LNCaP clone FGC (cell line): ENCODE measurements around the gene OPN4.

Source experiments
- DNase-seq: peaks from one replicate; pipeline ENCODE4 v3.0.0-alpha.2; 2011; ENCODE audit warnings: low read depth
- H3K4me3 ChIP-seq: 2 replicates; pipeline ENCODE4 v1.5.1; 2011; ENCODE audit warnings: mild to moderate bottlenecking, low read depth, low read length, control low read depth
- TF ChIP-seq, protein P1 (sequence below): IDR thresholded peaks from 2 replicates; pipeline ENCODE4 v1.5.1; 2012; ENCODE audit warnings: mild to moderate bottlenecking; ENCODE audit not compliant: control insufficient read depth, insufficient read depth; ENCODE audit errors: extremely low read depth

OPN4 gene

DNA sequence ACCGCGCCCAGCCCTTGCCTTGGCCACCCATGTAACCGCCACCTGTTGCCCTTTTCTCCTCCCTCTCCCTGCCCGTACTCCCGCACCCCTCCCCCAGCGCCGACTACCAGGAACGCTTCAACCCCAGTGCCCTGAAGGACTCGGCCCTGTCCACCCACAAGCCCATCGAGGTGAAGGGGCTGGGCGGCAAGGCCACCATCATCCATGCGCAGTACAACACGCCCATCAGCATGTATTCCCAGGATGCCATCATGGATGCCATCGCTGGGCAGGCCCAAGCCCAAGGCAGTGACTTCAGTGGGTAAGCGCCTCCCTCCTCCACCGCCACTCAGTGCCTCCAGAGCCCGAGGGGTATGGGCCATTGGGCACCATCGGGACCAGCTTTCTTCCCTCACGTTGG lies 32.6 kb downstream of the OPN4 start:
- no peak overlapping the region for H3K4me3 ChIP-seq
- TF ChIP-seq, protein P1, sequence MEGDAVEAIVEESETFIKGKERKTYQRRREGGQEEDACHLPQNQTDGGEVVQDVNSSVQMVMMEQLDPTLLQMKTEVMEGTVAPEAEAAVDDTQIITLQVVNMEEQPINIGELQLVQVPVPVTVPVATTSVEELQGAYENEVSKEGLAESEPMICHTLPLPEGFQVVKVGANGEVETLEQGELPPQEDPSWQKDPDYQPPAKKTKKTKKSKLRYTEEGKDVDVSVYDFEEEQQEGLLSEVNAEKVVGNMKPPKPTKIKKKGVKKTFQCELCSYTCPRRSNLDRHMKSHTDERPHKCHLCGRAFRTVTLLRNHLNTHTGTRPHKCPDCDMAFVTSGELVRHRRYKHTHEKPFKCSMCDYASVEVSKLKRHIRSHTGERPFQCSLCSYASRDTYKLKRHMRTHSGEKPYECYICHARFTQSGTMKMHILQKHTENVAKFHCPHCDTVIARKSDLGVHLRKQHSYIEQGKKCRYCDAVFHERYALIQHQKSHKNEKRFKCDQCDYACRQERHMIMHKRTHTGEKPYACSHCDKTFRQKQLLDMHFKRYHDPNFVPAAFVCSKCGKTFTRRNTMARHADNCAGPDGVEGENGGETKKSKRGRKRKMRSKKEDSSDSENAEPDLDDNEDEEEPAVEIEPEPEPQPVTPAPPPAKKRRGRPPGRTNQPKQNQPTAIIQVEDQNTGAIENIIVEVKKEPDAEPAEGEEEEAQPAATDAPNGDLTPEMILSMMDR: no peak
- DNase-seq: no peak

DNA sequence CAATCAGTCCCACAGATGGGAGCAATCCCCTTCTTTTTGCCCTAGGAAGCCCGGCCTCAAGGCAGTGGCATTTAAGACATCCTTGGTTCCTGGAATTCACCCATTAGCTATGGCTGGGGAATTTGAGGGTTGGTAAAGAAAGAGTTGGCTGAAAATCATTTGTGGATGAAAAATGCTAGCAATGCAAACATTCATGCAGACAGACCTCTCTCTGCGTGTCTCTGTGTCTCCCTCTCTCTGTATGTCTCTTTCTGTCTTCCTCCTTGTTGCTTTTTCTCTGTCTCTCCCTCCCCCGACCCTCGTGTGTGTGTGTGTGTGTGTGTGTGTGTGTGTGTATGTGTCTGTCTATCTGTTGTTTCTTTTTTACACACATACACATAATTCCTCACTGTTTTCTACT lies 33.4 kb downstream of the OPN4 start:
- H3K4me3 ChIP-seq: no peak overlapping the region
- TF ChIP-seq, protein P1: no peak
- no peak for DNase-seq

DNA sequence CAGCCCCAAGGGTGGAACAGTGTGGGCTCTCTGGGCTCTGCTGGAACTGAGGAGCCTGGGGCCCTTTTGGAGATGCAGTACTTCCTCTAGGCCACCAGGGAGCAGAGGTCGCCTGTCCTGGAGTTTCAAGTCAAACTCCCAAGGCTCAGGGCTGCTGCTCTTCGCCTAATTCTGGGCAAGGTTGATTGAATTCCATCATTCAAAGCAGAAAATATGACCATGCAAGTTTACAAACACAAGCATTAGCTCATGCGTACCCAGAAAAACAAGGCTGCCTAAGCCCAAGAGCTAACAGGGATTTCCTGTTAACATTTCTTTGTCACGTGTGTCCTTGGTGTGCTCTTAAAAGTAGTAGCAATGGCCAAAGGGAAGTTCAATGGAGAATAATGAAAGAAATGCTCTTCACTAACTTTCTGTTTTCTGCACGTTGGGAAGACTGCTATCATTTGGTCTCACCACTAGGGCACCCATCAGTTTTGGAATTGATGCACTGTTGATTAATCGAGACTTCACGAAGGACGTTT lies 34.1 kb downstream of the OPN4 start:
- TF ChIP-seq, protein P1: peak; percentile 60
- DNase-seq: no peak
- H3K4me3 ChIP-seq: no peak overlapping the region

DNA sequence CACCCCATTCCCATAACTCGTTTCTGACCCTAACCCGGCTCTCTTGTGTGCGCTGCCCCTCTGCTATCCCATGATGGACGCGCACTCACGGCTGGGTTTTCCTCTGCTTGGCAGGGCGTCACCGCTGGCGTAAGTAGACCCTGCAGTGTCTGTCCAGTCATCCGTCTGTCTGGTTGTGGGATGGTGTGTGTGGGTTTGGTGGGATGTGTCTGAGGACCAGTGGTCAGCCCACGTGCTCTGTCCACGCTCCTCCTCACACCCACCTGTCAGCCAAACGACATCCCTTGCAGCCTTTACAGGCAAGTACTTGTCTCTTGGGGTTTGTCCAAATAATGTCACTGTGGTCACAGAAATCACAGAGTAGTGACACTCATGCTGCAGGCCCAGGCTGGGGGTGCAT lies 34.8 kb downstream of the OPN4 start:
- no peak overlapping the region for H3K4me3 ChIP-seq
- DNase-seq: no peak
- TF ChIP-seq, protein P1: no peak

DNA sequence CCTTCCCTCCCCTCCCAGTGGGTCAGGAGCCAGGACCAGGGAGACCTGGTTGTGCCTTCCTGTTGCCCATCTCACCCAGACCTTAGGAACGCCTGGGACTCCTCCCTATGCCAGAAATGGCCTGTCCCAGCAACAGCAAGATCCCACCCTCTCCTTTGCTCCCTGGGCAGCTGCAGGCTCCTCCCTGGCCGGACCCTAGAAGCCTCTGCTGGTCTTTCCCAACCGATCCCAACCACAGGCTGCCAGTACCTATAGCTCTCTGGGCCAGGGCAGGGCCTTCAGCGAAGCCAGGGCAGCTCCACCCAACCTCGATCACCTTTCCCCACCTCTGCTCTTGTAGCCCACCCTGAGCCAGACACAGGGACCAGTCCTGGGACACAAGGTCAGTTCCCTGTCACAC lies 35.9 kb downstream of the OPN4 start:
- H3K4me3 ChIP-seq: no peak overlapping the region
- DNase-seq: no peak
- TF ChIP-seq, protein P1: no peak

DNA sequence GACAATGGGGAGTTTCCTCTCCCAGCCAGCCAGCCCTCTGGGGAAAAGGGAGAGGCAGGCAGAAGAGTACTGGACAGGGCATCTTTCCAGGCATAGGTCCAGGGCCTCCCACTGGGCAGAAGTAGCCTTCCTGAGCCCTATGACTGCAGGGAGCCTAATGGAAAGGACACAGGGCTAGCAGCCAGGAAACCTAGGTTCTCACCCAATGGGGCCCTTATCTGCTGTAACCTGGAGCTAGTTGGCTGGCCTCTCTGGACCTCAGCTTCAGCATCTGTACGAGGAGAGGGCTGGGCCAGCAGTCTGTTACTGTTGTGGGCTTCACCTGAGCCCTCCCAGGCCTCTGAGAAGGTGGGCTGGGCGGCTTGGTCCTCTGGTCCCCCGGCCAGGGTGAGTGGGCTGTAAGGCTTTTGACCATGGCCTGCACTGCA lies 36.3 kb downstream of the OPN4 start:
- TF ChIP-seq, protein P1: no peak
- DNase-seq: no peak
- H3K4me3 ChIP-seq: no peak overlapping the region

DNA sequence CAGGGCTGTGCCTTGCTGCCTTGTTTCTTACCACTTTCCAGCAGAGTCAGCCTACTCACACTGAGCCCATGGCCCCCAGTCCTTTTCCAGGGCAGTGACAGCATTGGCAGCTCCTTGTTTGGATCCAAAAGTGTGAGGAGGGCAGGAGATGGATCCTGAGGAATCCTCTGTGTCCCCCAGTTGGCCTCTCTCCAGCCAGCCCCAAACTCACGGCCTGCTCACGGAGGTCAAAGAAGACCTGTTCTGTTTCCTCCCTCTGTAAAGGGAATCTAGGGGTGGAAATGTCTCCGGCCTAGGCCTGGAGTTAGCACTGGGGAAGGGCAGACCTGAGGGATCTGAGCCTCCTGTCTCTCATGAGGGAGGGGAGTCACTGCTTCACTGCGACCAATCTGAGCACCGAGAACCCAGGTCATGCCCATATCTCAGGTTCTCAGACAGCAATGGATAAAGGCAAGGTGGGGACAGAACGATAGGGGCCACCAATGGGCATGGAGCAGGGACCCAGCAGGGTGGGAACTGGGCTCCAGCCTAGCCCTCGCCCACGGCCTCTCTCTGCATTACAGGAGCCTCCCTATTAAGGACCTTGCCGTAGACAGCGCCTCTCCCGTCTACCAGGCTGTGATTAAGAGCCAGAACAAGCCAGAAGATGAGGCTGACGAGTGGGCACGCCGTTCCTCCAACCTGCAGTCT lies 37.1 kb downstream of the OPN4 start:
- TF ChIP-seq, protein P1: no peak
- no peak for DNase-seq

More for the DNA sequence above, 37.1 kb downstream of the OPN4 start:
- H3K4me3 ChIP-seq: no peak overlapping the region
